Measurements from ENCODE around the gene BCAP31. TPM values are rescaled to one million over a fixed set of nuclear protein-coding genes. Genes with fewer than 3 reads are reported as not detected.

The BCAP31 gene
- total and polyA plus RNA-seq, 2 of the 13 experiments (the other 11 are each of a cell fraction or from before 2014, with no cell fraction given) = 139 to 178 TPM

GRCh38 chrX:153755136-153755535, 30.9 kb upstream of the BCAP31 start:
- no TSS peak for BruUV-seq (replicated peaks)
- CTCF ChIA-PET (ENCODE audit: low intra/inter-chr PET ratio, low total read pairs) = no interaction called here
- H3K79me2 ChIP-seq (ENCODE audit: insufficient read depth, low read length) = no peaks in the 10 kb centered on the region
- in situ Hi-C loops (cut with HindIII; ENCODE audit: extremely low pct_ligation_motif_present, low pct_unique_long_range_greater_than_20kb) = no loop called here
- H3K4me2 ChIP-seq (ENCODE audit: low read depth, low read length) = no peak overlapping the region
- no peak for DNase-seq (ENCODE audit: low spot score)
- intact Hi-C loops (cut with micrococcal nuclease; ENCODE audit: unreplicated experiment) = no loop called here
- TF ChIP-seq NR2F6 (IDR thresholded peaks at IDR 0.05) = peak; percentile 12; the same call in 1 of the 2 replicates
- peak; percentile 34; the same call in 1 of the 2 replicates for TF ChIP-seq NR2F6 (CRISPR knock-in tag; IDR thresholded peaks at IDR 0.05)
- TF ChIP-seq AGO1 (IDR thresholded peaks at IDR 0.05; ENCODE audit: low read depth, low read length, poor library complexity, severe bottlenecking) = no peak
- TF ChIP-seq ZFP1 (CRISPR knock-in tag; IDR thresholded peaks at IDR 0.05) = no peak
- TF ChIP-seq RARA (CRISPR knock-in tag; IDR thresholded peaks at IDR 0.05) = 0 out of 2 replicates have a peak, but pooled peaks have one; percentile 25
- peak in 1 of 2 experiments; percentile 34; a peak in 1 of 4 replicates for TF ChIP-seq NR2F1 (CRISPR knock-in tag; IDR thresholded peaks at IDR 0.05)
- TF ChIP-seq RFX5 (IDR thresholded peaks at IDR 0.05; ENCODE audit: low read depth, low read length) = no peak
- 0% methylated on average over 1 of the region's 1 CpG for WGBS (ENCODE audit: low lambda C conversion rate)
- H3K36me3 ChIP-seq (replicated peaks in 1 of 2; ENCODE audit: control insufficient read depth in 1 of 2, insufficient read depth in 2 of 2, low read length in 2 of 2) = no peaks in the 10 kb centered on the region
- no peak overlapping the region for H3K9ac ChIP-seq (ENCODE audit: insufficient read depth, low read depth, low read length)
- FAIRE-seq = no peak
- H3K27me3 ChIP-seq (ENCODE audit: control insufficient read depth in 1 of 2, insufficient read depth in 2 of 2, low read length in 2 of 2) = no peaks in the 10 kb centered on the region
- no peak overlapping the region for H2AFZ ChIP-seq (ENCODE audit: low read length)
- no peak overlapping the region for H3K27ac ChIP-seq (ENCODE audit: extremely low read length, insufficient read depth, low read length)
- H4K20me1 ChIP-seq (ENCODE audit: insufficient read depth, low read length) = no peaks in the 10 kb centered on the region
- no peak overlapping the region for H3K4me3 ChIP-seq (replicated peaks in 1 of 3; ENCODE audit: insufficient read depth in 1 of 3, low read depth in 2 of 3, low read length in 3 of 3)
- POLR2A ChIA-PET = no interaction called here
- peaks cover 11% of the 10 kb centered on the region for H3K4me1 ChIP-seq (ENCODE audit: insufficient read depth, low read length)
- ATAC-seq = no peak; the same call in 2 of the 3 replicates
- no peaks in the 10 kb centered on the region for H3K9me3 ChIP-seq (ENCODE audit: low read length)

GRCh38 chrX:153750127-153750774, 26.1 kb upstream of the BCAP31 start:
- CTCF ChIA-PET (ENCODE audit: low intra/inter-chr PET ratio, low total read pairs) = no interaction called here
- no peaks in the 10 kb centered on the region for H3K79me2 ChIP-seq (ENCODE audit: insufficient read depth, low read length)
- H3K4me3 ChIP-seq (replicated peaks in 1 of 3; ENCODE audit: insufficient read depth in 1 of 3, low read depth in 2 of 3, low read length in 3 of 3) = no peak overlapping the region
- H2AFZ ChIP-seq (ENCODE audit: low read length) = no peak overlapping the region
- intact Hi-C loops (cut with micrococcal nuclease; ENCODE audit: unreplicated experiment) = no loop called here
- H3K9ac ChIP-seq (ENCODE audit: insufficient read depth, low read depth, low read length) = no peak overlapping the region
- in situ Hi-C loops (cut with HindIII; ENCODE audit: extremely low pct_ligation_motif_present, low pct_unique_long_range_greater_than_20kb) = no loop called here
- H3K27ac ChIP-seq (ENCODE audit: extremely low read length, insufficient read depth, low read length) = no peak overlapping the region
- peak overlapping the region; percentile 42 for H3K4me2 ChIP-seq (ENCODE audit: low read depth, low read length)
- ATAC-seq (peak; percentile 62), FAIRE-seq (peak; percentile 21), DNase-seq (ENCODE audit: low spot score) (peak; percentile 35)
- H3K9me3 ChIP-seq (ENCODE audit: low read length) = no peaks in the 10 kb centered on the region
- no peaks in the 10 kb centered on the region for H4K20me1 ChIP-seq (ENCODE audit: insufficient read depth, low read length)
- H3K36me3 ChIP-seq (replicated peaks in 1 of 2; ENCODE audit: control insufficient read depth in 1 of 2, insufficient read depth in 2 of 2, low read length in 2 of 2) = no peaks in the 10 kb centered on the region
- POLR2A ChIA-PET = no interaction called here
- H3K4me1 ChIP-seq (ENCODE audit: insufficient read depth, low read length) = peaks cover 13% of the 10 kb centered on the region
- 27% methylated on average over 3 of the region's 12 CpGs for WGBS (ENCODE audit: low lambda C conversion rate)
- BruUV-seq (replicated peaks) = no TSS peak
- no peaks in the 10 kb centered on the region for H3K27me3 ChIP-seq (ENCODE audit: control insufficient read depth in 1 of 2, insufficient read depth in 2 of 2, low read length in 2 of 2)
- no peak for TF ChIP-seq HNF1B (CRISPR knock-in tag; IDR thresholded peaks at IDR 0.05)
- no peak for TF ChIP-seq ZSCAN9 (CRISPR knock-in tag; IDR thresholded peaks at IDR 0.05; ENCODE audit: borderline replicate concordance)
- no peak for TF ChIP-seq HOXD1 (CRISPR knock-in tag; IDR thresholded peaks at IDR 0.05)
- TF ChIP-seq FOSL2 (CRISPR knock-in tag; IDR thresholded peaks at IDR 0.05) = no peak
- TF ChIP-seq FOXO4 (CRISPR knock-in tag; conservative IDR thresholded peaks at IDR 0.05) = no peak
- TF ChIP-seq BCL6 (CRISPR knock-in tag; IDR thresholded peaks at IDR 0.05) = peak; percentile 45; the same call in 1 of the 2 replicates
- TF ChIP-seq ZNF20 (CRISPR knock-in tag; IDR thresholded peaks at IDR 0.05) = no peak
- no peak for TF ChIP-seq BRF2 (CRISPR knock-in tag; IDR thresholded peaks at IDR 0.05)
- TF ChIP-seq NR2F1 (CRISPR knock-in tag; IDR thresholded peaks at IDR 0.05) = peak; percentile 28 to 53; a peak in 2 of 4 replicates

Measured in HepG2 (cell line).